ENCODE data around the gene SOX10. TPM values are rescaled to one million over a fixed set of nuclear protein-coding genes. Genes with fewer than 3 reads are reported as not detected.

The SOX10 gene
- total RNA-seq, 1 donor from 2014 or later, result not detected

GRCh38 chr22:38016182-38017151 lies 32.1 kb upstream of the SOX10 start:
- DNase-seq (ENCODE audit: low read depth in 2 of 2), result peak; percentile 57 to 93

- no peak for DNase-seq (ENCODE audit: low read depth in 2 of 2)
These were observed 29.7 kb upstream of the SOX10 start for GRCh38 chr22:38014083-38014482.

GRCh38 chr22:38012604-38013072 lies 28.3 kb upstream of the SOX10 start:
- DNase-seq (ENCODE audit: low read depth in 2 of 2), result peak; percentile 72 to 81

- DNase-seq (ENCODE audit: low read depth in 2 of 2), result no peak
These were observed 24.8 kb upstream of the SOX10 start for GRCh38 chr22:38009000-38009806.

- no peak for DNase-seq (ENCODE audit: low read depth in 2 of 2)
These were observed 23.1 kb upstream of the SOX10 start for GRCh38 chr22:38007330-38007902.

GRCh38 chr22:38006906-38007305 lies 22.6 kb upstream of the SOX10 start:
- DNase-seq (ENCODE audit: low read depth in 2 of 2), result no peak

- no peak for DNase-seq (ENCODE audit: low read depth in 2 of 2)
These were observed 21.6 kb upstream of the SOX10 start for GRCh38 chr22:38005943-38006342.

- DNase-seq (ENCODE audit: low read depth in 2 of 2), result peak; percentile 69 to 75
These were observed 15.4 kb upstream of the SOX10 start for GRCh38 chr22:37999640-38000272.

GRCh38 chr22:37999236-37999635 lies 14.9 kb upstream of the SOX10 start:
- no peak for DNase-seq (ENCODE audit: low read depth in 2 of 2)

GRCh38 chr22:37998543-37998942 lies 14.2 kb upstream of the SOX10 start:
- no peak for DNase-seq (ENCODE audit: low read depth in 2 of 2)

- DNase-seq (ENCODE audit: low read depth in 2 of 2), result no peak
These were observed 12.3 kb upstream of the SOX10 start for GRCh38 chr22:37996515-37997246.

- no peak for DNase-seq (ENCODE audit: low read depth in 2 of 2)
These were observed 11.7 kb upstream of the SOX10 start for GRCh38 chr22:37996079-37996478.

GRCh38 chr22:37995460-37995859 lies 11.1 kb upstream of the SOX10 start:
- no peak for DNase-seq (ENCODE audit: low read depth in 2 of 2)

- DNase-seq (ENCODE audit: low read depth in 2 of 2), result no peak
These were observed 10.6 kb upstream of the SOX10 start for GRCh38 chr22:37994982-37995381.

- DNase-seq (ENCODE audit: low read depth in 2 of 2), result no peak
These were observed 9.7 kb upstream of the SOX10 start for GRCh38 chr22:37994049-37994448.

- DNase-seq (ENCODE audit: low read depth in 2 of 2), result no peak
These were observed 7.5 kb upstream of the SOX10 start for GRCh38 chr22:37991731-37992442.

- no peak for DNase-seq (ENCODE audit: low read depth in 2 of 2)
These were observed 6.5 kb upstream of the SOX10 start for GRCh38 chr22:37990862-37991261.

- no peak for DNase-seq (ENCODE audit: low read depth in 2 of 2)
These were observed 5.9 kb upstream of the SOX10 start for GRCh38 chr22:37990301-37990700.

GRCh38 chr22:37989146-37990045 lies 5.0 kb upstream of the SOX10 start:
- no peak for DNase-seq (ENCODE audit: low read depth in 2 of 2)

All from lung microvascular endothelial cell (primary cell).